Measurements from ENCODE around the gene TM2D3.

Gene TM2D3, protein sequence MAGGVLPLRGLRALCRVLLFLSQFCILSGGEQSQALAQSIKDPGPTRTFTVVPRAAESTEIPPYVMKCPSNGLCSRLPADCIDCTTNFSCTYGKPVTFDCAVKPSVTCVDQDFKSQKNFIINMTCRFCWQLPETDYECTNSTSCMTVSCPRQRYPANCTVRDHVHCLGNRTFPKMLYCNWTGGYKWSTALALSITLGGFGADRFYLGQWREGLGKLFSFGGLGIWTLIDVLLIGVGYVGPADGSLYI

DNA sequence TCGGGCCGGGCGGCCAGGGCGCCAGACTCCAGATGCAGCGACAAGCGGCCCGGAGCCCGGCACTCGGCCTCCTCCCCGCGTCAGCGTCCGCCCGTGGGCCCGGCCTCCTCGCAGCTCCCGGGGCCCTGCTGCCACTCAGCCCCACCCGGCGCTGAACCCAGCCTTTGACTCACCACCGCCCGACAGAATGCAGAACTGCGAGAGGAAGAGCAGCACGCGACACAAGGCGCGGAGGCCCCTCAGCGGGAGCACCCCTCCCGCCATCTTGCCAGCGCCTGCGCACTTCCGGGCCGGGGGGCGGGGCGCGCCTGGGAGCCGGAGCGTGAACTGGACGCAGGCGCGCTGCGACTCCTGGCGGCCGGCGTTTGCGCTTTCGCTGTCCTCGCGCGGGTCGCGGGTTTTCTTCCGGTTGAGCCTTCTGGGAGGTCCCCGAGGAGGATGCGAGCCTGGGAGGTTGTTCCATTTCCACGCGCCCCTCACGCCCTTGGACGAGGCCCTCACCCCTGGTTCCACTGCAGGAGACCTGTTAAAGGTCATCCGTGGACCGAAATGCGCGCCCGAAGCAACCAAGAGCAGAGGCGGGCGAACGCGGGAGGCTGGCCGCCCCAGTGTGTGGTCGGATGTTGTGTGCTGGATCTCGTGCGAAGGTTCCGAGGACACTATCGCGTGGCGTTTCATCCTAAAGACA, at the start of gene TM2D3:
TM2D3 (minus strand) TSS at position 284 of the 688 bp plus-strand sequence; CDS start at position 264, 20 bp downstream.
- Histone ChIP-seq H3K27ac (ENCODE audit: low read depth, low read length) (peak within 1 kb of the TSS; percentile 95), H3K36me3 (ENCODE audit: control insufficient read depth in 1 of 2, insufficient read depth in 2 of 2, low read length in 2 of 2) (peaks cover 12 to 17% of the 10 kb centered on the region in 2 donors), H3K9ac (ENCODE audit: low read depth in 1 of 2, low read length in 2 of 2) (peak within 1 kb of the TSS; percentile 96 to 97), H3K9me3 (ENCODE audit: control insufficient read depth in 1 of 2, low read length in 2 of 2) (no peaks in the 10 kb centered on the region), H3K4me3 (ENCODE audit: low read depth in 1 of 2, low read length in 2 of 2) (peak within 1 kb of the TSS; percentile 96 to 97), H3K4me1 (ENCODE audit: control insufficient read depth in 1 of 2, insufficient read depth in 2 of 2, low read length in 2 of 2) (peaks cover 19 to 21% of the 10 kb centered on the region in 2 donors), H3K27me3 (ENCODE audit: control insufficient read depth in 1 of 2, insufficient read depth in 2 of 2, low read length in 2 of 2) (no peaks in the 10 kb centered on the region)

GRCh38 chr15:101698314-101698713, 46.1 kb upstream of the TM2D3 start:
- no peak overlapping the region for H3K27ac ChIP-seq (ENCODE audit: low read depth, low read length)
- H3K4me3 ChIP-seq (ENCODE audit: low read depth in 1 of 2, low read length in 2 of 2), result no peak overlapping the region
- H3K36me3 ChIP-seq (ENCODE audit: control insufficient read depth in 1 of 2, insufficient read depth in 2 of 2, low read length in 2 of 2), result peaks cover 17 to 55% of the 10 kb centered on the region in 2 donors
- H3K4me1 ChIP-seq (ENCODE audit: control insufficient read depth in 1 of 2, insufficient read depth in 2 of 2, low read length in 2 of 2), result no peaks in the 10 kb centered on the region
- H3K9ac ChIP-seq (ENCODE audit: low read depth in 1 of 2, low read length in 2 of 2), result no peak overlapping the region
- no peaks in the 10 kb centered on the region for H3K27me3 ChIP-seq (ENCODE audit: control insufficient read depth in 1 of 2, insufficient read depth in 2 of 2, low read length in 2 of 2)
- no peaks in the 10 kb centered on the region for H3K9me3 ChIP-seq (ENCODE audit: control insufficient read depth in 1 of 2, low read length in 2 of 2)

GRCh38 chr15:101697488-101697887, 45.3 kb upstream of the TM2D3 start:
- no peak overlapping the region for H3K9ac ChIP-seq (ENCODE audit: low read depth in 1 of 2, low read length in 2 of 2)
- no peak overlapping the region for H3K27ac ChIP-seq (ENCODE audit: low read depth, low read length)
- H3K4me1 ChIP-seq (ENCODE audit: control insufficient read depth in 1 of 2, insufficient read depth in 2 of 2, low read length in 2 of 2), result no peaks in the 10 kb centered on the region
- H3K36me3 ChIP-seq (ENCODE audit: control insufficient read depth in 1 of 2, insufficient read depth in 2 of 2, low read length in 2 of 2), result peaks cover 17 to 54% of the 10 kb centered on the region in 2 donors
- no peak overlapping the region for H3K4me3 ChIP-seq (ENCODE audit: low read depth in 1 of 2, low read length in 2 of 2)
- H3K9me3 ChIP-seq (ENCODE audit: control insufficient read depth in 1 of 2, low read length in 2 of 2), result no peaks in the 10 kb centered on the region
- no peaks in the 10 kb centered on the region for H3K27me3 ChIP-seq (ENCODE audit: control insufficient read depth in 1 of 2, insufficient read depth in 2 of 2, low read length in 2 of 2)

DNA sequence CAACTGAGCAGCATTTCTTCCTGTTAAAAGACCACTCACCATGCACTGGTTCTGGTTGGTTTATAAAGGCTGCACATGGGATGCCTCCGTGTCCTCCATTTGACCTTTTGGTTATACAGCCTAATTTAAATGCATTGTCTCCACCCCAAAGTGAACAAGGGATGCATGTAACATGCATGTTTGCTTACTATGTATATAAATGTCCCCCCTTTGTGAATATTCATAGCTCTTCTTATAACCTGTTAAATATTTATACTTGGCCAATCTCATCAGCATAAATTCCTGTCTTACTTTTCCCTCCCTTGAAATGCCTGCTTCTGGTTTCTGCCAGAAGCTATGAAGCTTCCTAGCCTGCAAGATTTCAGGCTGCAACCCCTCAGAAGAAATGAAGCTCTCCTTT, 44.6 kb upstream of the TM2D3 start:
- Histone ChIP-seq H3K36me3 (ENCODE audit: control insufficient read depth in 1 of 2, insufficient read depth in 2 of 2, low read length in 2 of 2) (peaks cover 17 to 52% of the 10 kb centered on the region in 2 donors), H3K4me3 (ENCODE audit: low read depth in 1 of 2, low read length in 2 of 2) (no peak overlapping the region), H3K27me3 (ENCODE audit: control insufficient read depth in 1 of 2, insufficient read depth in 2 of 2, low read length in 2 of 2) (no peaks in the 10 kb centered on the region), H3K27ac (ENCODE audit: low read depth, low read length) (no peak overlapping the region), H3K9me3 (ENCODE audit: control insufficient read depth in 1 of 2, low read length in 2 of 2) (no peaks in the 10 kb centered on the region), H3K9ac (ENCODE audit: low read depth in 1 of 2, low read length in 2 of 2) (no peak overlapping the region), H3K4me1 (ENCODE audit: control insufficient read depth in 1 of 2, insufficient read depth in 2 of 2, low read length in 2 of 2) (no peaks in the 10 kb centered on the region)

DNA sequence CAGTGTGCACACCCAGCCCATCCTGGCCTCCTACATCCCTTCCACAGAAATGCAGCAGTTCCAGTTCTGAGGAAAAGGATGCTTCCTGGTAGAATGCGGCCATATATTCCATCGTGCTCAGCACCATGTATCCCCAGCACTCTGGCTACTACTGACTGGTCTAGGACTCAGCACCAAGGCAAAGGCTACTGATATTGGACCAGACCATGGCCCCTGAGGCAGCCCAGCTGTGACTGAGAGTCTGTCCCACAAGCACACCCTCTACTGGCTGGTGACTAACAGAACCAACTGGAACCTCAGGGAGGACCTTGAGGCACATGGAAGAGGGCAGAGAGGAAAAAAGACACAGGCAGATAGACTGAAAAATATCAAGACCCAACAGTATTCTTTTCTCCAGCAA, 42.1 kb upstream of the TM2D3 start:
- H3K36me3 ChIP-seq (ENCODE audit: control insufficient read depth in 1 of 2, insufficient read depth in 2 of 2, low read length in 2 of 2), result peaks cover 9 to 32% of the 10 kb centered on the region in 2 donors

GRCh38 chr15:101692801-101693598, 40.8 kb upstream of the TM2D3 start:
- no peak overlapping the region for H3K27ac ChIP-seq (ENCODE audit: low read depth, low read length)
- H3K36me3 ChIP-seq (ENCODE audit: control insufficient read depth in 1 of 2, insufficient read depth in 2 of 2, low read length in 2 of 2), result peaks cover 3 to 22% of the 10 kb centered on the region in 2 donors

More for the DNA sequence above, 42.1 kb upstream of the TM2D3 start:
- Histone ChIP-seq H3K4me1 (ENCODE audit: control insufficient read depth in 1 of 2, insufficient read depth in 2 of 2, low read length in 2 of 2) (no peaks in the 10 kb centered on the region), H3K4me3 (ENCODE audit: low read depth in 1 of 2, low read length in 2 of 2) (no peak overlapping the region), H3K9me3 (ENCODE audit: control insufficient read depth in 1 of 2, low read length in 2 of 2) (no peaks in the 10 kb centered on the region), H3K9ac (ENCODE audit: low read depth in 1 of 2, low read length in 2 of 2) (no peak overlapping the region), H3K27me3 (ENCODE audit: control insufficient read depth in 1 of 2, insufficient read depth in 2 of 2, low read length in 2 of 2) (no peaks in the 10 kb centered on the region), H3K27ac (ENCODE audit: low read depth, low read length) (no peak overlapping the region)

DNA sequence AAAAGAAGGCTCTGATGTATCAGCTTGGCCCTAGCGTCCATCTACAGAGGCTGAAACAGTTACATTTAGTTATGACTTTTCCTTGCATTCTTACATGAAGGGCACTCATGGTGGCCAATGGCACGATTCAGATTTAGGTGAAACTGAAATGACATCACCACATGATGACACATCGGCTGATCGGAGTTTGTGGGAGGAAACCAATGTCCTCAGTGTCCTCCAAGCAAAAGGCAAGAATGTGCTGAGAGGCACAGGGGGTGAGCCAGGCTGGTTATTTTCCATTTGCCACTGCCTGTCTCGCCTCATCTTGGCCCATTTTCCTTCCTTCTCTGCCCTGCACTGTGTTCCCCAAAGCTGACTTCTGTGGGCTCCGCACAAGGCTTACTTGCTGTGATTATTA, 37.7 kb upstream of the TM2D3 start:
- Histone ChIP-seq H3K36me3 (ENCODE audit: control insufficient read depth in 1 of 2, insufficient read depth in 2 of 2, low read length in 2 of 2) (peaks cover 3 to 18% of the 10 kb centered on the region in 2 donors), H3K27ac (ENCODE audit: low read depth, low read length) (no peak overlapping the region), H3K9ac (ENCODE audit: low read depth in 1 of 2, low read length in 2 of 2) (no peak overlapping the region)

More at GRCh38 chr15:101692801-101693598, 40.8 kb upstream of the TM2D3 start:
- no peak overlapping the region for H3K9ac ChIP-seq (ENCODE audit: low read depth in 1 of 2, low read length in 2 of 2)
- H3K4me1 ChIP-seq (ENCODE audit: control insufficient read depth in 1 of 2, insufficient read depth in 2 of 2, low read length in 2 of 2), result no peaks in the 10 kb centered on the region
- no peaks in the 10 kb centered on the region for H3K9me3 ChIP-seq (ENCODE audit: control insufficient read depth in 1 of 2, low read length in 2 of 2)
- no peaks in the 10 kb centered on the region for H3K27me3 ChIP-seq (ENCODE audit: control insufficient read depth in 1 of 2, insufficient read depth in 2 of 2, low read length in 2 of 2)
- H3K4me3 ChIP-seq (ENCODE audit: low read depth in 1 of 2, low read length in 2 of 2), result no peak overlapping the region

DNA sequence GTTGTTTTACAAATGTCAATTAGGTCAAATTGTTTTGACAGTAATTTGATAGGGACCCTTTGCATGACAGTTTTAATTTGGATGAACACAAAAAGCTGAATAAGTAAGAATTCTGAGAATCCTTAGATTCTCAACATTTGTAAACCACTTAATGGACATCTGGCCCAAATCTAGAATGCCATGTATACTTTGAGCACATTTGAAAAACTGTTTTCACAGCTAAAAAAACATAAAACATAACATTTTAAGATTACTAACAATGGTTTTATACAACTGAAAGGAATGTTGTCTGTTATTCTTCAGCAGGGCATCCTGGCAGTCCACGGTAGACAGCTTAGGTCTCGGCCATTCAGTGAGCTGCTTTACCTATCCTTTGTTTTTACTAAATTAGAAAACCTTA, 34.5 kb upstream of the TM2D3 start:
- H3K27ac ChIP-seq (ENCODE audit: low read depth, low read length), result no peak overlapping the region
- peaks cover 7 to 16% of the 10 kb centered on the region in 2 donors for H3K36me3 ChIP-seq (ENCODE audit: control insufficient read depth in 1 of 2, insufficient read depth in 2 of 2, low read length in 2 of 2)
- H3K9ac ChIP-seq (ENCODE audit: low read depth in 1 of 2, low read length in 2 of 2), result no peak overlapping the region
- no peaks in the 10 kb centered on the region for H3K9me3 ChIP-seq (ENCODE audit: control insufficient read depth in 1 of 2, low read length in 2 of 2)
- H3K27me3 ChIP-seq (ENCODE audit: control insufficient read depth in 1 of 2, insufficient read depth in 2 of 2, low read length in 2 of 2), result no peaks in the 10 kb centered on the region
- no peak overlapping the region for H3K4me3 ChIP-seq (ENCODE audit: low read depth in 1 of 2, low read length in 2 of 2)
- no peaks in the 10 kb centered on the region for H3K4me1 ChIP-seq (ENCODE audit: control insufficient read depth in 1 of 2, insufficient read depth in 2 of 2, low read length in 2 of 2)

More for the DNA sequence above, 37.7 kb upstream of the TM2D3 start:
- H3K9me3 ChIP-seq (ENCODE audit: control insufficient read depth in 1 of 2, low read length in 2 of 2), result no peaks in the 10 kb centered on the region
- no peaks in the 10 kb centered on the region for H3K27me3 ChIP-seq (ENCODE audit: control insufficient read depth in 1 of 2, insufficient read depth in 2 of 2, low read length in 2 of 2)
- no peak overlapping the region for H3K4me3 ChIP-seq (ENCODE audit: low read depth in 1 of 2, low read length in 2 of 2)
- H3K4me1 ChIP-seq (ENCODE audit: control insufficient read depth in 1 of 2, insufficient read depth in 2 of 2, low read length in 2 of 2), result no peaks in the 10 kb centered on the region

- Histone ChIP-seq H3K9ac (ENCODE audit: low read depth in 1 of 2, low read length in 2 of 2) (no peak overlapping the region), H3K4me1 (ENCODE audit: control insufficient read depth in 1 of 2, insufficient read depth in 2 of 2, low read length in 2 of 2) (no peaks in the 10 kb centered on the region), H3K9me3 (ENCODE audit: control insufficient read depth in 1 of 2, low read length in 2 of 2) (no peaks in the 10 kb centered on the region), H3K4me3 (ENCODE audit: low read depth in 1 of 2, low read length in 2 of 2) (no peak overlapping the region), H3K27ac (ENCODE audit: low read depth, low read length) (no peak overlapping the region), H3K27me3 (ENCODE audit: control insufficient read depth in 1 of 2, insufficient read depth in 2 of 2, low read length in 2 of 2) (no peaks in the 10 kb centered on the region), H3K36me3 (ENCODE audit: control insufficient read depth in 1 of 2, insufficient read depth in 2 of 2, low read length in 2 of 2) (peaks cover 7 to 15% of the 10 kb centered on the region in 2 donors)
Observed at GRCh38 chr15:101684877-101685276, 32.7 kb upstream of the TM2D3 start.

DNA sequence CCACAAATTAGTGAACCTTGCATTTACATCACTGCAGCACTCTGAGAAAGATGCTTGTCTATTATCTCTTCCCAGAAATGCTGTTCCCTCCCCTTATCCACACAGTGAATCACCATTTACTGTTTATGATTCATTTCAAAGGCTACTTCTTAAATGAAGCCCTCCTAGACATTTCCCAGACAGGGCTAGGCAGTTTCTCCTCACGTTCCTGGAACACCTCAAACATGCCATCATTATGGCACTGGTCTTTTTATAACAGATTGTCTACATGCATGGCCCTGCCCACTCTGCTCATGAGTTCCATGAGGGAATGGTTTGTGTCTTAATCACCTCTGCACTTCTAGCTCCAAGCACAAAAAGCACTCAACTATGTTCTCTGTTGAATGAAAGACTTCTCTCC, 32.2 kb upstream of the TM2D3 start:
- Histone ChIP-seq H3K27ac (ENCODE audit: low read depth, low read length) (no peak overlapping the region), H3K36me3 (ENCODE audit: control insufficient read depth in 1 of 2, insufficient read depth in 2 of 2, low read length in 2 of 2) (peaks cover 7 to 15% of the 10 kb centered on the region in 2 donors), H3K4me1 (ENCODE audit: control insufficient read depth in 1 of 2, insufficient read depth in 2 of 2, low read length in 2 of 2) (no peaks in the 10 kb centered on the region), H3K9me3 (ENCODE audit: control insufficient read depth in 1 of 2, low read length in 2 of 2) (no peaks in the 10 kb centered on the region), H3K9ac (ENCODE audit: low read depth in 1 of 2, low read length in 2 of 2) (no peak overlapping the region), H3K4me3 (ENCODE audit: low read depth in 1 of 2, low read length in 2 of 2) (no peak overlapping the region), H3K27me3 (ENCODE audit: control insufficient read depth in 1 of 2, insufficient read depth in 2 of 2, low read length in 2 of 2) (no peaks in the 10 kb centered on the region)
